SK-N-SH treated with all-trans-retinoic acid at 6 μM for 48 hours (cell line): ENCODE results near the gene HRH2.

Source experiments
- ATAC-seq: fragments of 200-7000 bp; cut with Tn5 transposase; 3 replicates; pipeline ENCODE4 v1.9.1; 2020; ENCODE audit warnings: mild to moderate bottlenecking, moderate library complexity
- ARNTL ChIP-seq: fragments of 450-650 bp; formaldehyde crosslinking; IDR thresholded peaks from 2 replicates; pipeline ENCODE4 v1.5.0; 2020; ENCODE audit warnings: low read depth, mild to moderate bottlenecking, moderate library complexity, borderline replicate concordance
- BACH2 ChIP-seq: fragments of 250-450 bp; sonication (Bioruptor Pico); IDR thresholded peaks from 2 replicates; pipeline ENCODE4 v1.9.0; 2021; ENCODE audit warnings: mild to moderate bottlenecking, borderline replicate concordance
- CREB5 ChIP-seq: fragments of 250-450 bp; sonication (Bioruptor Pico); IDR thresholded peaks from 2 replicates; pipeline ENCODE4 v1.5.1; 2020; ENCODE audit warnings: low read depth, mild to moderate bottlenecking, moderate library complexity
- CSDC2 ChIP-seq: fragments of 250-450 bp; sonication (Bioruptor Pico); IDR thresholded peaks from 2 replicates; pipeline ENCODE4 v1.5.0; 2020; ENCODE audit warnings: mild to moderate bottlenecking, moderate library complexity
- ESRRG ChIP-seq: fragments of 250-450 bp; sonication (Bioruptor Pico); IDR thresholded peaks from 2 replicates; pipeline ENCODE4 v1.6.1; 2021; ENCODE audit warnings: mild to moderate bottlenecking
- GLIS3 ChIP-seq: fragments of 250-450 bp; sonication (Bioruptor Pico); IDR thresholded peaks from 2 replicates; pipeline ENCODE4 v1.5.0; 2020; ENCODE audit warnings: mild to moderate bottlenecking, moderate library complexity
- ISL1 ChIP-seq: fragments of 250-450 bp; sonication (Bioruptor Pico); IDR thresholded peaks from 2 replicates; pipeline ENCODE4 v2.1.2; 2022; ENCODE audit warnings: mild to moderate bottlenecking, moderate library complexity
- OSR1 ChIP-seq: fragments of 250-450 bp; sonication (Bioruptor Pico); IDR thresholded peaks from 2 replicates; pipeline ENCODE4 v1.8.0; 2022; ENCODE audit warnings: moderate library complexity, mild to moderate bottlenecking, inconsistent platforms
- PPARA ChIP-seq: fragments of 250-450 bp; sonication (Bioruptor Pico); IDR thresholded peaks from 2 replicates; pipeline ENCODE4 v1.5.0; 2020; ENCODE audit warnings: mild to moderate bottlenecking, borderline replicate concordance
- RARB ChIP-seq: fragments of 250-450 bp; sonication (Bioruptor Pico); IDR thresholded peaks from 2 replicates; pipeline ENCODE4 v1.8.0; 2021; ENCODE audit warnings: mild to moderate bottlenecking, moderate library complexity
- SNAI2 ChIP-seq: fragments of 250-450 bp; sonication (Bioruptor Pico); IDR thresholded peaks from 2 replicates; pipeline ENCODE4 v1.5.0; 2020; ENCODE audit warnings: mild to moderate bottlenecking, moderate library complexity
- TCF4 ChIP-seq: fragments of 250-450 bp; sonication (Bioruptor Pico); IDR thresholded peaks from 2 replicates; pipeline ENCODE4 v1.8.0; 2021; ENCODE audit warnings: mild to moderate bottlenecking, moderate library complexity, borderline replicate concordance
- TOX ChIP-seq: fragments of 250-450 bp; sonication (Bioruptor Pico); IDR thresholded peaks from 2 replicates; pipeline ENCODE4 v1.8.0; 2021; ENCODE audit warnings: mild to moderate bottlenecking, moderate library complexity, borderline replicate concordance
- ZC3H10 ChIP-seq: fragments of 250-450 bp; sonication (Bioruptor Pico); IDR thresholded peaks from 2 replicates; pipeline ENCODE4 v1.5.1; 2021; ENCODE audit warnings: mild to moderate bottlenecking, moderate library complexity
- ZFP3 ChIP-seq: fragments of 250-450 bp; sonication (Bioruptor Pico); IDR thresholded peaks from 2 replicates; pipeline ENCODE4 v1.5.0; 2020; ENCODE audit warnings: mild to moderate bottlenecking, moderate library complexity
- ZFP30 ChIP-seq: fragments of 450-650 bp; formaldehyde crosslinking; IDR thresholded peaks from 2 replicates; pipeline ENCODE4 v1.5.0; 2022; ENCODE audit warnings: mild to moderate bottlenecking, moderate library complexity
- ZNF70 ChIP-seq: fragments of 450-650 bp; formaldehyde crosslinking; IDR thresholded peaks from 2 replicates; pipeline ENCODE4 v1.5.0; 2020; ENCODE audit warnings: mild to moderate bottlenecking, moderate library complexity
- ZNF8 ChIP-seq: fragments of 450-650 bp; formaldehyde crosslinking; IDR thresholded peaks from 2 replicates; pipeline ENCODE4 v1.5.0; 2020; ENCODE audit warnings: mild to moderate bottlenecking, moderate library complexity
- TF ChIP-seq, protein P1 (sequence below): fragments of 250-450 bp; sonication (Bioruptor Pico); IDR thresholded peaks from 2 replicates; pipeline ENCODE4 v1.8.0; 2021; ENCODE audit warnings: low read depth, mild to moderate bottlenecking, moderate library complexity, borderline replicate concordance
- TF ChIP-seq, protein P2 (sequence below): fragments of 250-450 bp; sonication (Bioruptor Pico); IDR thresholded peaks from 2 replicates; pipeline ENCODE4 v1.8.0; 2020; ENCODE audit warnings: mild to moderate bottlenecking, moderate library complexity, borderline replicate concordance
- TF ChIP-seq, protein P3 (sequence below): fragments of 250-450 bp; sonication (Bioruptor Pico); IDR thresholded peaks from 2 replicates; pipeline ENCODE4 v1.5.1; 2021; ENCODE audit warnings: mild to moderate bottlenecking, moderate library complexity

Gene HRH2

DNA sequence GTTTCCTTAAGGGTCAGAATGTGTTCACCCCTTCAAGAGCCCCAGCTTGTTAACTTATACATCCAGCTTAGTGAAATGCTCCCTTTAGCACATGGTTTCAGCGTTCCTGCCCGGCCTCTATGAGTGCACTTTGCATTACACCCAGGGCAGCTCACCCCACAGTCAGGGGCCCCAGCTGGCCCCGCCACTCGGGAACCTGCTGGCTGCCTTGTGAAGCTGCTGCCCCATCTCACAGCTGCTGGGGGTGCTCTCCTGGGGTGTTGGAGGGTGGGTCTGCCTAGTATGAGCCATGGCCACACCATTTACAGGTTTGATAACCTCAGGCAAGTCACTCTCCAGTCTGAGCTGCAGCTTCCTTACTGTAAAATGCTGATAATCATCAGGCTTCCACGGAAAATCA lies 32.2 kb downstream of the HRH2 start:
- TF ChIP-seq ZNF70 (CRISPR knock-in tag) (no peak), PPARA (CRISPR knock-in tag) (no peak), ZFP30 (CRISPR knock-in tag) (no peak), CREB5 (CRISPR knock-in tag) (no peak), BACH2 (CRISPR knock-in tag) (no peak), OSR1 (CRISPR knock-in tag) (no peak), GLIS3 (CRISPR knock-in tag) (no peak), ZNF8 (CRISPR knock-in tag) (no peak), SNAI2 (CRISPR knock-in tag) (no peak), ZFP3 (CRISPR knock-in tag) (no peak), RARB (CRISPR knock-in tag) (no peak), TOX (CRISPR knock-in tag) (no peak), TCF4 (no peak), ZC3H10 (CRISPR knock-in tag) (no peak), CSDC2 (CRISPR knock-in tag) (no peak), ISL1 (no peak), ARNTL (CRISPR knock-in tag) (no peak)
- TF ChIP-seq, protein P1, sequence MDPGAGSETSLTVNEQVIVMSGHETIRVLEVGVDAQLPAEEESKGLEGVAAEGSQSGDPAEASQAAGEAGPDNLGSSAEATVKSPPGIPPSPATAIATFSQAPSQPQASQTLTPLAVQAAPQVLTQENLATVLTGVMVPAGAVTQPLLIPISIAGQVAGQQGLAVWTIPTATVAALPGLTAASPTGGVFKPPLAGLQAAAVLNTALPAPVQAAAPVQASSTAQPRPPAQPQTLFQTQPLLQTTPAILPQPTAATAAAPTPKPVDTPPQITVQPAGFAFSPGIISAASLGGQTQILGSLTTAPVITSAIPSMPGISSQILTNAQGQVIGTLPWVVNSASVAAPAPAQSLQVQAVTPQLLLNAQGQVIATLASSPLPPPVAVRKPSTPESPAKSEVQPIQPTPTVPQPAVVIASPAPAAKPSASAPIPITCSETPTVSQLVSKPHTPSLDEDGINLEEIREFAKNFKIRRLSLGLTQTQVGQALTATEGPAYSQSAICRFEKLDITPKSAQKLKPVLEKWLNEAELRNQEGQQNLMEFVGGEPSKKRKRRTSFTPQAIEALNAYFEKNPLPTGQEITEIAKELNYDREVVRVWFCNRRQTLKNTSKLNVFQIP (CRISPR knock-in tag), result no peak
- TF ChIP-seq, protein P2, sequence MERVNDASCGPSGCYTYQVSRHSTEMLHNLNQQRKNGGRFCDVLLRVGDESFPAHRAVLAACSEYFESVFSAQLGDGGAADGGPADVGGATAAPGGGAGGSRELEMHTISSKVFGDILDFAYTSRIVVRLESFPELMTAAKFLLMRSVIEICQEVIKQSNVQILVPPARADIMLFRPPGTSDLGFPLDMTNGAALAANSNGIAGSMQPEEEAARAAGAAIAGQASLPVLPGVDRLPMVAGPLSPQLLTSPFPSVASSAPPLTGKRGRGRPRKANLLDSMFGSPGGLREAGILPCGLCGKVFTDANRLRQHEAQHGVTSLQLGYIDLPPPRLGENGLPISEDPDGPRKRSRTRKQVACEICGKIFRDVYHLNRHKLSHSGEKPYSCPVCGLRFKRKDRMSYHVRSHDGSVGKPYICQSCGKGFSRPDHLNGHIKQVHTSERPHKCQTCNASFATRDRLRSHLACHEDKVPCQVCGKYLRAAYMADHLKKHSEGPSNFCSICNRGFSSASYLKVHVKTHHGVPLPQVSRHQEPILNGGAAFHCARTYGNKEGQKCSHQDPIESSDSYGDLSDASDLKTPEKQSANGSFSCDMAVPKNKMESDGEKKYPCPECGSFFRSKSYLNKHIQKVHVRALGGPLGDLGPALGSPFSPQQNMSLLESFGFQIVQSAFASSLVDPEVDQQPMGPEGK, result no peak
- TF ChIP-seq, protein P3, sequence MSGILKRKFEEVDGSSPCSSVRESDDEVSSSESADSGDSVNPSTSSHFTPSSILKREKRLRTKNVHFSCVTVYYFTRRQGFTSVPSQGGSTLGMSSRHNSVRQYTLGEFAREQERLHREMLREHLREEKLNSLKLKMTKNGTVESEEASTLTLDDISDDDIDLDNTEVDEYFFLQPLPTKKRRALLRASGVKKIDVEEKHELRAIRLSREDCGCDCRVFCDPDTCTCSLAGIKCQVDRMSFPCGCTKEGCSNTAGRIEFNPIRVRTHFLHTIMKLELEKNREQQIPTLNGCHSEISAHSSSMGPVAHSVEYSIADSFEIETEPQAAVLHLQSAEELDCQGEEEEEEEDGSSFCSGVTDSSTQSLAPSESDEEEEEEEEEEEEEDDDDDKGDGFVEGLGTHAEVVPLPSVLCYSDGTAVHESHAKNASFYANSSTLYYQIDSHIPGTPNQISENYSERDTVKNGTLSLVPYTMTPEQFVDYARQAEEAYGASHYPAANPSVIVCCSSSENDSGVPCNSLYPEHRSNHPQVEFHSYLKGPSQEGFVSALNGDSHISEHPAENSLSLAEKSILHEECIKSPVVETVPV (CRISPR knock-in tag), result no peak
- no peak for ATAC-seq

DNA sequence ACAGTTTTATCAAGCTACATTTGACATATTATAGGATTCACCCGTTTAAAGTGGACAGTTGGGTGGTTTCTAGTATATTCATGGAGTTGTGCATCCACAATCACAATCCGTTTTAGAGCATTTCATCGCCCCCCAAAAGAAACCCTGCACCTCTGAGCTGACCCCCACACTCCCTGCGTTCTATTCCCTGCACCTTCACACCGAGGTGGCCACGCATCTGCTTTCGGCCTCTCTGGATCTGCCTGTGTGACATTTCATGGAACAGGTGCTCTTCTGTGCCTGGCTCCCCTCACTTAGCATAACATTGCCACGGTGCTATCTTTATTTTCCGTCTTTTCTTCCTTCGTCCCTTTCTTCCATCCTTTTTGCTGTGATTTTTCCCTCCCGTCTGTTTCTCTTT lies 32.7 kb downstream of the HRH2 start:
- TF ChIP-seq SNAI2 (CRISPR knock-in tag) (no peak), ESRRG (CRISPR knock-in tag) (no peak), TOX (CRISPR knock-in tag) (no peak), ZNF70 (CRISPR knock-in tag) (no peak), CREB5 (CRISPR knock-in tag) (no peak), PPARA (CRISPR knock-in tag) (no peak), BACH2 (CRISPR knock-in tag) (no peak), CSDC2 (CRISPR knock-in tag) (no peak), TCF4 (no peak), ARNTL (CRISPR knock-in tag) (no peak), ZFP30 (CRISPR knock-in tag) (no peak), ZFP3 (CRISPR knock-in tag) (no peak), GLIS3 (CRISPR knock-in tag) (no peak), OSR1 (CRISPR knock-in tag) (no peak)
- TF ChIP-seq, protein P1 (CRISPR knock-in tag), result no peak
- ATAC-seq, result no peak
